ENCODE results near the gene SMARCAL1.

DNA sequence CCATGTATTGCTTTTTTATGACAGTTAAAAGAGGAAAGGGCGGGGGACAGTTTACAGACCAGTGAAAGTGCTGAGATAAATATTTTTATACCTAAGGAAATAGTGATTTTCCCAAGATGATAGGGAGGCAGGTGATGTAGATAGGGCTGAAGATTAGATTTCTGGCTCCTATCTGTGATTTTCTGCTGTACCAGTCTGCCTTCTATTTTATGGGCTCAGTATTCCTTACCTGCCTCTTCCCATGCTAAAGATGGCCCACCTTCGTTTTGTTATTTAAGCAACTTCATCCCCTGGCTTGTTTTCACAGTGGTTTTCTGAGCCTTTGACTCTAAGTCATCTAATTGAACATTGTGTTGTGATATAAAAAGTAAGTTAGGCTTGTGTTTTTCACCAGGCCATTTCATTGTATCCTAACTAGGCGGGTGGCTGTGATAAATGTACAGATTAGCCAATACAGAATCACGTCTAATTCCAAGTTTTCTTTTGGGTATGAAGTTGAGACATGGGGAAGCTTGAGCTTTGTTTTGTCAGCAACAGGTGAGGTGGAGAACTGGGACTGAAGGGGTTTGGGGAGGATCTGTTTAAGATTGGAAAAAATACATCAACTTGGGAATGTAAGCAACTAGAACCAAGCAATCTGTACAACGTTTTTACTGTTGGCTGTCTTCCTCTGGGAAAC lies 91.6 kb downstream of the SMARCAL1 start:
- TF ChIP-seq CTCF (IDR thresholded peaks at IDR 0.05) (no peak), POLR2A (IDR thresholded peaks at IDR 0.05) (no peak)
